Ascending aorta (tissue), 2 donors: ENCODE measurements around the gene YY1AP1. TPM values are rescaled to one million over a fixed set of nuclear protein-coding genes. Genes with fewer than 3 reads are reported as not detected.
"Not testable (repeated sequence)": the region's sequence is repeated elsewhere in the genome, so short reads cannot be mapped to it uniquely, and the experiment has no call there.

Experiments used
- DNase-seq, 2 donors: peaks; one replicate each; pipeline ENCODE4 v3.0.0-alpha.2; 2019; ENCODE audit warnings: low spot score in 2 of 2
- H3K27ac ChIP-seq, 2 donors: fragments of 200-600 bp; sonication (generic); one replicate each; pipeline ENCODE4 v1.5.1; 2016 to 2017; ENCODE audit warnings: mild to moderate bottlenecking in 1 of 2
- H3K27me3 ChIP-seq: fragments of 200-600 bp; sonication (generic); one replicate; pipeline ENCODE4 v1.5.1; 2017
- H3K36me3 ChIP-seq, 2 donors: fragments of 200-600 bp; sonication (generic); one replicate each; pipeline ENCODE4 v1.5.1; 2016
- H3K4me1 ChIP-seq, 2 donors: fragments of 200-600 bp; sonication (generic); one replicate each; pipeline ENCODE4 v1.5.1; 2016 to 2017; ENCODE audit warnings: mild to moderate bottlenecking in 1 of 2
- H3K4me3 ChIP-seq, 2 donors: fragments of 200-600 bp; sonication (generic); one replicate each; pipeline ENCODE4 v1.5.1; 2016 to 2017; ENCODE audit warnings: mild to moderate bottlenecking in 1 of 2
- H3K9me3 ChIP-seq, 2 donors: fragments of 200-600 bp; sonication (generic); one replicate each; pipeline ENCODE4 v1.5.1; 2016
- CTCF ChIP-seq, 3 experiments: fragments of 200-600 bp in 2 of 3; fragments of 450-650 bp in 1 of 3; sonication (generic) in 2 of 3; IDR thresholded peaks; one replicate each; pipeline ENCODE4 v1.5.1; 2016 to 2019; ENCODE audit warnings: antibody characterized with exemption in 3 of 3, mild to moderate bottlenecking in 1 of 3, moderate library complexity in 1 of 3
- intact Hi-C: fragments of 100-400 bp; cut with DNase I; formaldehyde crosslinking; loops from one replicate; pipeline ENCODE4 v1.15.1; 2023
- total RNA-seq: library from RNA; depleted of rRNA; stranded (reverse); fragments of >200 nt; gene quantifications from one replicate; pipeline ENCODE4 v1.1.0, GENCODE V29; 2016

The YY1AP1 gene
- total RNA-seq, 1 donor from 2014 or later = 24.2 TPM

GRCh38 chr1:155717041-155717440, 28.5 kb upstream of the YY1AP1 start:
- H3K4me3 ChIP-seq = no peak overlapping the region
- intact Hi-C loops = no loop called here
- H3K36me3 ChIP-seq = peaks cover 12 to 36% of the 10 kb centered on the region in 2 donors
- no peak for TF ChIP-seq CTCF (IDR thresholded peaks at IDR 0.05)
- H3K27me3 ChIP-seq = no peaks in the 10 kb centered on the region
- no peaks in the 10 kb centered on the region for H3K4me1 ChIP-seq
- no peaks in the 10 kb centered on the region for H3K9me3 ChIP-seq
- no peak for DNase-seq
- no peak overlapping the region for H3K27ac ChIP-seq

GRCh38 chr1:155715777-155716176, 27.2 kb upstream of the YY1AP1 start:
- Histone ChIP-seq H3K27ac (no peak overlapping the region), H3K36me3 (peaks cover 12 to 27% of the 10 kb centered on the region in 2 donors), H3K4me1 (no peaks in the 10 kb centered on the region), H3K4me3 (no peak overlapping the region), H3K9me3 (no peaks in the 10 kb centered on the region), H3K27me3 (no peaks in the 10 kb centered on the region)
- TF ChIP-seq CTCF (IDR thresholded peaks at IDR 0.05) = no peak
- intact Hi-C loops = no loop called here
- DNase-seq = no peak

- H3K27ac ChIP-seq, H3K9me3 ChIP-seq, H3K4me1 ChIP-seq, intact Hi-C loops, H3K4me3 ChIP-seq, H3K27me3 ChIP-seq, DNase-seq: not testable (repeated sequence)
- H3K36me3 ChIP-seq = peaks cover 12 to 27% of the 10 kb centered on the region in 2 donors
Measured at GRCh38 chr1:155715056-155715455, 26.5 kb upstream of the YY1AP1 start.

DNA sequence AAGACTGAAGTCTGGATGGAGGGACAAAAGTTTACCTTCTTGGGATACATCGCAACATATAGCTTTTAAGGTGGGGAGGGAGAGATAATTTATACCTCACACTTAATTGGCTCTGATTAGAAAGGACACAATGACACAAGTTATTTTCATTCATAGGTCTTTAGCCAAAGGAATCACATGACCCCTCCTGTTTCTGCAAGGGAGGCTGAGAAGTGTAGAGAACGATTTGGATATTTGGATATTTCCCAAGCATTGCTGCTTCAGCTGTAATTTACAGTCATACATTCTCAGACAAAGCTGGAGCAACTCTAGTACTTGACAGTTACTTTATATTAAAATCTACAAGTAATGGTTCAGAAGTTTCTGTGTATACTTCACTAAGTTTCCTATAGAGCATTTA, 24.5 kb upstream of the YY1AP1 start:
- no peaks in the 10 kb centered on the region for H3K4me1 ChIP-seq
- H3K36me3 ChIP-seq = peaks cover 12 to 34% of the 10 kb centered on the region in 2 donors
- H3K27me3 ChIP-seq = no peaks in the 10 kb centered on the region
- intact Hi-C loops = no loop called here
- H3K9me3 ChIP-seq = no peaks in the 10 kb centered on the region
- TF ChIP-seq CTCF (IDR thresholded peaks at IDR 0.05) = no peak
- no peak overlapping the region for H3K27ac ChIP-seq
- no peak overlapping the region for H3K4me3 ChIP-seq
- DNase-seq = no peak

DNA sequence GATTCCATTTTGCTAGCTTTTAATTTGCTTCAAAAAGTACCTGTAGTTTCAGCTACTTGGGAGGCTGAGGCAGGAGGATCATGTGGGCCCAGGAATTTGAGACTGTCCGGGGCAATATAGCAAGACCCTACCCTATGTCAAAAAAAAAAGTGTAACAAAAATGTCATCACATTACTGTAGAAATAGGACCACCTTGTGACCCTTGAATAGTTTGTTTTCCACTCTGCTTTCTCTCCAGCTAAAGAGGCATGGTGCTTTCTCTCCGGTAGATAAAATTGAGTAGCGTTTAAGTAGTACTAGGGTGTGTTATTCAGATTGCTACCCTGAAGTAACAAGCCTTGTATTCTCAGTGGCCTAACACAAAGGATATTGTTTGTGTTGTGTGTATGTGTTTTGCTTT, 24.1 kb upstream of the YY1AP1 start:
- H3K36me3 ChIP-seq = peaks cover 9 to 34% of the 10 kb centered on the region in 2 donors
- peak in 1 of 3 experiments; percentile 6 for TF ChIP-seq CTCF (IDR thresholded peaks at IDR 0.05)
- H3K9me3 ChIP-seq, DNase-seq, intact Hi-C loops, H3K27ac ChIP-seq, H3K4me1 ChIP-seq, H3K27me3 ChIP-seq, H3K4me3 ChIP-seq: not testable (repeated sequence)

GRCh38 chr1:155711457-155711856, 22.9 kb upstream of the YY1AP1 start:
- intact Hi-C loops, DNase-seq, H3K27ac ChIP-seq, H3K9me3 ChIP-seq, H3K27me3 ChIP-seq, H3K4me1 ChIP-seq, H3K4me3 ChIP-seq: not testable (repeated sequence)
- H3K36me3 ChIP-seq = peaks cover 7 to 27% of the 10 kb centered on the region in 2 donors

DNA sequence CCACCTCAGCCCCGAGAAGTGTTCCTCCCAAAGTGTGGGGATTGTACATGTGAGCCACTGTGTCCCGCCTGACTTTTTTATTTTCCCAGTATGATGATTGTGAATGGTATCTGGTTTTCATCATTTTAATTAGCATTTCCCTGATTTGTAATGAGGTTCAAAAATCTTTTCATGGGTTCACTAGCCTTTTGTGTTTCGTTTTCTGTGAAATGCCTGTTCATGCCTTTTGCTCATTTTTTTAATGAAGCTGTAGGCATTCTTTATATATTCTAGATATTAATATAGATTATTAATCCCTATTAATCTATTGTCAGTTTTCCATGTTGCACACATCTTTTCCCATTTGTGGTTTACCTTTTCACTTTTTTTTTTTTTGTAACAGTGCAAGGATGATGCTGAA, 20.8 kb upstream of the YY1AP1 start:
- no peak overlapping the region for H3K4me3 ChIP-seq
- DNase-seq = no peak
- no peaks in the 10 kb centered on the region for H3K27me3 ChIP-seq
- H3K9me3 ChIP-seq = no peaks in the 10 kb centered on the region
- H3K27ac ChIP-seq = no peak overlapping the region
- no peaks in the 10 kb centered on the region for H3K4me1 ChIP-seq
- intact Hi-C loops = no loop called here
- no peak for TF ChIP-seq CTCF (IDR thresholded peaks at IDR 0.05)
- H3K36me3 ChIP-seq = peaks cover 7 to 23% of the 10 kb centered on the region in 2 donors
